ENCODE results near the gene REEP3. TPM values are rescaled to one million over a fixed set of nuclear protein-coding genes. Genes with fewer than 3 reads are reported as not detected.
"Not testable (repeated sequence)": the region's sequence is repeated elsewhere in the genome, so short reads cannot be mapped to it uniquely, and the experiment has no call there.

The REEP3 gene
- total RNA-seq, 1 donor from 2014 or later: 17.9 TPM

DNA sequence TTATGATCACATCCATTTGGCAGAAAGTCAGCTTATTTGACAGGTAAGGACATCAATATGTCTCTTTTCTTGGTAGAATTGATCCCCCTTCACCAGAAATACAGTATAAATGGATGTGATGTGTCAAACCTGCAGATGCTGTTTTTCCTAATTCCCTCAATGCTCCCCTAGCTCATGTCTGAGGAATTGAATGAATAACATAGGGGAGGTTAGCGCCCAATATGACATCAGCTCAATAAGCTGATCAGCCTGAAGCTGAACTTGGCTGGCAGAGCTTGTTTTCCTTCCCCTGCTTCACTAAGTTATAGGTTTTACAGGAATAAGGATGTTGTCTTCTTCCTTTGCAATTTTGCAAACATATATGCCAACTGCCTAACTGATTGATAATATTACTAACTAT, 132.5 kb downstream of the REEP3 start:
- FAIRE-seq (no peak), DNase-seq (ENCODE audit: low spot score in 2 of 2) (no peak)

DNA sequence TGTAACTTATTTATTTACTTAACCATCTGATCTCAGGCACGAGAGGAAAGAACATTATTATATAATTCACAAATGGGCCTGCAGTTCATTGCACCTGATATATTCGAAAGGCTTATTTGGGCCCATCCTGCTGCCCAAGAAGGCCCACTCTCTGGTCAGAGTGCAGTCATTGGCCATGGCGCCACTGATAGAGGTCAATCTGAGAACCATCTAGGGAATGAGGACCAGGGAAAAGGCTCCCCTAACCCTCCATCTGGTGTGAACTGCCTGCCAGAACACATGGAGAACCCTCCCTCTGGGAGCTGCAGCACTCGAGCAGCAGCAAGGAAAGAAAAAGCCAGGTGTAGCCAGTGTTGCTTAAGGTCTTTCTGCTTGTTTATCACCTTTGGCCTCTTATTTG, 136.6 kb downstream of the REEP3 start:
- FAIRE-seq (no peak), DNase-seq (ENCODE audit: low spot score in 2 of 2) (no peak)

DNA sequence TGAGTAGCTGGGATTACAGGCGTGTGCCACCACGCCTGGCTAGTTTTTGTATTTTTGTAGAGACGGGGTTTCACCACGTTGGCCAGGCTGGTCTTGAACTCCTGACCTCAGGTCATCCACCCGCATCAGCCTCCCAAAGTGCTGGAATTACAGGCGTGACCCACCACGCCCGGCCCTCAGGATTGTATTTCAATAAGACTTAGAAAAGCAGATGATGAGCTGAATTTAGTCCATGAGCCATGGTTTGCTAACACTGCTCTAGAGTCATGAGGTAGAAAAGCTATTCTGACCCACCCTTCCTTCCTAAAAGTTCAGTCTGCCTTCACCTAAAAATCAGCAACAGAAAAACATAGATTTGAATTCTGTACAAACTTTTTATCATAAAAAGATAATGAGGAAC, 139.7 kb downstream of the REEP3 start:
- not testable (repeated sequence) for FAIRE-seq; DNase-seq (ENCODE audit: low spot score in 2 of 2)

DNA sequence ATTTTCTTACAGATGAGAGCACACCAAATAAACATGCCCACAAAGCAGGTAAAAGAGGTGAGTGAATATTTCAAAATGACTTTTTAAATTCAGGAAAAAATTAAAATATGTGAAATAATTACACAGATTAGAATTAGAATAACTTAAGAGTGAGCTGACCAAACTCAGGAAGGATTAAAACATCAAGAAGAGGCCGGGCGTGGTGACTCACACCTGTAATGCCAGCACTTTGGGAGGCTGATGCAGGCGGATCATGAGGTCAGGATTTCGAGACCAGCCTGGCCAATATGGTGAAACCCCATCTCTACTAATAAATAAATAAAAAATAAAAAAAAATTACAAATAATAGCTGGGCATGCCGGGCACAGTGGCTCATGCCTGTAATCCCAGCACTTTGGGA, 140.1 kb downstream of the REEP3 start:
- no peak for FAIRE-seq
- DNase-seq (ENCODE audit: low spot score in 2 of 2): no peak

DNA sequence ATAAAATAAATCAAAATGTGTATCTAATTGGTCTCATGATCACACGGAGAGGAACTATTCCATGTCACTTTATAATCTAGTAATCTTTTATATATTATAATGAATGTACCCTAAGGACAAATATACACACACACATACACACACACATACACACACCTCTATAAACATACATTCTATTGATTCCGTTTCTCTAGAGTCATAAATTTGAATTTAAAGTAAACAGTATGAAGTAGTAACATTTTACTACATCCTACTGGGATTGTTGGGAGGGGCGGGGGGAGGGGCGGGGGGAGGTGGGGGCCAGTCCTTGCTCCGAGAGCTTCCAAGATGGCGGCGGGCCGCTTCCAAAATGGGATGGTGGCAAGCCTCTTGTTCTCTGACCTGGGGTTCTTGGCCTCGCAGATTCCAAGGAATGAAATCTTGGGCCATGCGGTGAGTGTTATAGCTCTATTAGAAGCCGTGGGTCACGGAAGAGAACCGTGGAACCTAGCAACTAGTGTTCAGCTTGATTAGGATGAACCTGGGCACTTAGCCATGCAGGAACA, 143.2 kb downstream of the REEP3 start:
- FAIRE-seq (peak; percentile 70), DNase-seq (ENCODE audit: low spot score in 2 of 2) (no peak)

DNA sequence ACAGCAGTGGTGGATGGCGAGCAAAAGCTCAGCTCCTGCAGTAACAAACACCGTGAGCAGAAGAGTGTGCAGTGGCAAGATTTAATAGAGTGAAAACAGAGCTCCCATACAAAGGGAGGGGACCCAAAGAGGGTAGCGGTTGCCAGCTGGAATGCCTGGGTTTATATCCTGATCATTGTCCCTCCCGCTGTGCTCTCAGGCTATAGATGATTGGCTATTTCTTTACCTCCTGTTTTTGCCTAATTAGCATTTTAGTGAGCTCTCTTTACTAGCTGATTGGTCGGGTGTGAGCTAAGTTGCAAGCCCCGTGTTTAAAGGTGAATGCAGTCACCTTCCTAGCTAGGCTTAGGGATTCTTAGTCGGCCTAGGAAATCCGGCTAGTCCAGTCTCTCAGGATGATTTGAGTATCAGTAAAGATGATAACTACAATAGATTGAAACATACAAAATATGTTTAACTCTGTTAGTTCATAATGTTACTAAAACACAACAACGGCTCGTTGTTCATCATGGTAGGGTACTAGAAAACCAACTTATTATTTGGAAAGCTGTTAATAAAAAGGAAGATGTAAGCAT, 143.9 kb downstream of the REEP3 start:
- not testable (repeated sequence) for FAIRE-seq; DNase-seq (ENCODE audit: low spot score in 2 of 2)

DNA sequence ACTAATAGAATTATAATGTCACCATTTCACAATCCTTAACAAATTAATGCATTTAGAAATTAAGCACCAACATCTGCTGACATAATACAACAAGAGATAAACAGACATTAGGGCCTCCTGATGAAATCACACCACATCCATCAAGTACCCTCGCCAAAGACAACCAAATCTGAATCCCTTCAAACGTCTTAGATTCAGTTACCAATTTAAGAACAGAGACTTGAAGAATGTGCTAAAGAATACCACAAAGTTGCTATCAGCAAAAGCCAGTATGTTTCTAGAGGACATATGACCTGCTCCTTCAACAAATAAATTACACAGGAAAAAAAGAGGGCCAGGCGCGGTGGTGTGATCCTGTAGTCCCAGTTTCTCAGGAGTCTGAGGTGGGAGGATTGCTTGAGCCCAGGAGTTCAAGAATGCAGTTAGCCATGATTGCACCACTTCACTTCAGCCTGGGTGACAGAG, 144.5 kb downstream of the REEP3 start:
- DNase-seq (ENCODE audit: low spot score in 2 of 2): no peak
- no peak for FAIRE-seq

DNA sequence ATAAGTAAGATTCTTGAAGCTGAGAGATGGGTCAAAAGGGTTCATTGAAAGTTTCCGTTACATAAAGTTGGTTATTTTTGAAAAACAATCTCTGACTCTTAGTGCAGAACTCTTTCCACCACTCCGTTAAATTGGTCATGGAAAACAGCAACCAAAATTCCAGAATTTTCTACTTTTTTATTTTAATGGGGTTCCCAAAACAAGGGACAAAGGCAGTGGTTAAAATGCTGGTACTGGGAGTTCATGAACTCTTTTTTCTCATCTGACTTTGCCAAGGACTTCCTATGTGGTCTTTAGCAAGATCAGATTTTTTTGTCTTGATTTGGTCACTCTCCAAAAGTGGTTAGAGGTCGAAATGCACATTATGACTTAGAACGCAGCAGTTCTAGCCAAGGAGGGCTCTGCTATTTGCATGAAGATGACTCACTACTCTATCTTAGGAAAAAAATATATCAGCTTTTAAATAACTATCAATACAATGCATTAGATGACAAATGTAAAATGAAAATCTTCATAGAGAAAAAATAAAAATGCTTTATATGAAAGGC, 145.7 kb downstream of the REEP3 start:
- no peak for DNase-seq (ENCODE audit: low spot score in 2 of 2)

DNA sequence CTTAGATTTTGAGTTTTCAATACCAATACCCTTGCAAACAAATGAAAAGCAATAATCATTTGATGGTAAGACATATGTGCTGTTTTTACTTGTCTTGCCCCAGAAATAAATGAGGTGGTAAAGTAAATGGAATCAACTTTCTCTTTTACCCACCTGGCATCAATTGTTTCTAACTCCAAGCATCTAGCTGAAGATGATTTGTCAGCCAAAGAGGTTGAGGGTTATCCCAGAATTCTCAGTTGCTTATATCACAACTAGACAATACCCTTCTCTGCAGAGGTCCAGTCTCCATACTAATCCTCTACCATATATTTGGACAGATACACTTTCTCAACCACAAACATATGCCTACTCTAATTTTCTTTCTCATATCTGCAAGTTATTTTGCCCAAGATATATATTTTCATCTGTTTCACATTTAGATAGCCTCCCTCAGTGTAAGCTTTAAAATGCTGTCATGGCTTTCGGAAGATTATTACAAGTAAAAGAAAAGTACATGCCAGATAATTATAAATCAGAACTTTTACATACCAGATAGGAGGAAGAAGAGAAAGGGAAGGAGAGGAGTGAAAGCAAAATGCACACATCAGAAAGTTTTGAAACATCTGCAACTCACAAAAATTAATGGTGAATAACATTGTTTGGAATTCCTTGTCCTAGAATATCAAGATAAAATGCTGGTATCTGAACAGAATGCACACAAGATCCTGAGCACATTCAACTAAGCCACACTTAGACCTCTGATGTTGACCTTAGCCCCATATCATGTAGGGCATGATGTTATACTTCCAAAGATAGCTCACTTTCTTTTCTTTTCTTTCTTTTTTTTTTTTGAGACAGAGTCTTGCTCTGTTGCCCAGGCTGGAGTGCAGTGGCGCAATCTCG, 146.6 kb downstream of the REEP3 start:
- FAIRE-seq (no peak), DNase-seq (ENCODE audit: low spot score in 2 of 2) (no peak)

More for the DNA sequence above, 145.7 kb downstream of the REEP3 start:
- FAIRE-seq: no peak

DNA sequence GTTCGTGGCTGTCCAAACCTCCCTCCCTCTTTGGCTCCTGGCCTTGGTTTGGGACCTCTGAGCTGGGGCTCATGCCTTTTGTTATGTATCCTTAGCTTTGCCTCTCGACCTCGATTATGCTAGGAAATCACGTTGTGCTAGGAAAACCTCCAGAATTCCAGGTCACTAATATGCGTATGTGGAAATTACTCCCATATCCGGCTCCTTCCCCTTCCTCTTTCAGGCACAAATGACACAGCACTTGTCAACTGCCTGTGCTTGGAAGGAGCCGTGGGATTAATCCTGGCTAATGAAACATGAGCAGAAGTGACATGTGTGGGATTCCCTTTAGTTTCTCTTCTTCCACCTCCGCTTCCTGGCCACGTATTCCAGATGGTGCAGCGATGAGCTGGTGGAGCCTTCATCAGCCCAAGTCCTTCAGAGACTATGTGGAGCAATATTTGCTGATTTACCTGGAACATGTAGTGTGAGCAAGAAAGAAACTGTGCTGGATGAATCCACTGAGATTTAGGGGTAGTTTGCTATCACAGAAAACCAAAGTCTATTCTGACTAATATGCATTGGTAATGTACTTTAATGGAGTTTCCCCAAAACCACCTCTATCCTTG, 149.2 kb downstream of the REEP3 start:
- DNase-seq (ENCODE audit: low spot score in 2 of 2) (peak in 1 of 2 donors; percentile 24), FAIRE-seq (no peak)

DNA sequence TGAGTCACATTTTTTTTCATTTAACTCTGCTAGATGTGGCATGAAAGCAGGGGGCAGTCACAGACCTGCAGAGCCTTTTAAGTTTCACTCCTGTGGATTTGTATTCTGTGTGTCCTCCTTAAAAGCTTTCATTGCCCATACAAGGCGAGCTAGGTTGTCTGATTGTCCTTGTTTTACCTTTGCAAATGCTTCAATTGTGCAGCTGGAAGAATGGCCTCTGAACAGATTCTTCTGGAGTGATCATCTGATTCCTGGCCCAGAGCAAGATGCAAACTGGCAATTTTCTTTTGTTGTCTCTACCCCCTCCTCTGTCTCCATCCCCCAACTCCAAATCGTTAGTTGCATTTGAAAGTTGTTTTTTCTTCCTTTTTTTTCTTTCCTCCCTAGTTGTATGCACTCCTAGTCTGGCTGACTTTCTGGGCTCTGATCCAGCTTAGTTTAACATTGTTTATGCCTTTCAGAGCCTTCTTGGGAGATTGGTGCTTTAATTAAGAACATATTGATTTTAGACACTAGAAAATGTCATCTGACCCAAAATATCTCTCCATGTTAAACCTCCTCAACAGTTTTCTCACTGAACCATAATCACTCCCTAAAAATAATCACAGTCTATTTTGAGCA, 150.2 kb downstream of the REEP3 start:
- FAIRE-seq: no peak
- no peak for DNase-seq (ENCODE audit: low spot score in 2 of 2)

DNA sequence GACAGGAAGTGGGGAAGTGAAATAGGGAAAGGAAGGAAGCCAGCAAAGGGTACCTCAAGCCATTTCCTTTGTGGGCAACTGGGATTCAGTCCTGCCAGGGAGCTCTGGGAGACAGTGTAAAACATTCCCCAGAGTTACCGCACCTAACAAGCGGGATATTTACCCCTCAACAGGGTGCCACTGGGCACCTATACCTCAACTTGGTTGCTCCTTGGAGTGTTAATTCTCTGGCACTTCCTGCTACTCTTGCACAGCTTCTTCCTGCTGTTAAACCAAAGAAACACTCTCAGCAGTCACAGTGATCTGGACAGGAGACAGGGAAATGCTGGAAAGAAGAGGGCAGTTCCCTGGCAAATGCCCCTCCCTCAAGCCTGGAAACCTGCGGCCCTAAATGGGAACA, 151.3 kb downstream of the REEP3 start:
- DNase-seq (ENCODE audit: low spot score in 2 of 2) (no peak), FAIRE-seq (no peak)

DNA sequence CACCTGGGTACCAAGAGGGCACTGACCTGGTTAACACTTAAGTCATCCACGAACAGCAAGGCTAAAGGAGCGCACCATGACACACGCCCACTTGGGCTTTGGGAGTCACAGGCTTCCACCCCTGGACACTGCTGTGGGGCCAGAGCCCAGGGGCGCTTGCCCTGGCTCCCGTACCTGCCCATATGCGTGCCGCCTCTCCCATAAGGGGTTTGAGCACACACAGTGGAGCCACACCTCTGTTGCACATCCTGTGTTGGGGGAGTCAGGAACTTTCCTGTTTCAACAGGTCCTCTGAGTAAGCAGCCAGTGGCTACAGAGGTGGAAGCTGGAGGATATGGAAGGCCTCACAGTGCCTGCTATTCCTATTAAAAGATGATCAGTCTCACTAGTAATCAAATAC, 152.0 kb downstream of the REEP3 start:
- DNase-seq (ENCODE audit: low spot score in 2 of 2): no peak
- no peak for FAIRE-seq

DNA sequence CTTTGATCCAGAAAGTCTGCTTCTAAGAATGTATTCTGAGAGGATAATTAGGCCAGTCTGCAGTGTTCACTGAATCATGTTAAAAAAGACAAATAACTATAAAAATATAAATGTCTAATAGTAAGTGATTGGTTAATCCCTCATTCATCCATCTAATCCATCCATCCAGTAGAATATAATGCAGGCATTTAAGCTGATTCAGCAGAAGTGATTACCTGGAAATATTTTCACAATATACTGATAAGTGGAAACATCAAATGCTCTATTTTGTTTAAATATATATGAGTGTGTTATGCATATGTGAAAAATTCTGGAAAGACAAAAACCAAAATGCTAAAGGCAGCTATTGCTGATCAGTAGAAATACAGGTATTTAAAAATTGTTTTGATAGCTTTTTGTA, 152.6 kb downstream of the REEP3 start:
- DNase-seq (ENCODE audit: low spot score in 2 of 2) (no peak), FAIRE-seq (no peak)

Small RNA genes within 50 kb of the gene (small RNA-seq; reads per million reads assigned to genes)
- gene AC022022.1: not detected

Other genes starting within 250 kb of the REEP3 start
- gene JMJD1C, start 55.4 kb upstream of the REEP3 start, total RNA-seq: 165 TPM

All from frontal cortex (tissue), 4 donors.